ENCODE results near the gene CNN1.
"Not testable (repeated sequence)": the region's sequence is repeated elsewhere in the genome, so short reads cannot be mapped to it uniquely, and the experiment has no call there.

CNN1 gene

GRCh38 chr19:11534948-11535347, 3.7 kb upstream of the CNN1 start:
- DNase-seq, result no peak

- peak; percentile 89 for DNase-seq
Observed at GRCh38 chr19:11535792-11536595, 2.7 kb upstream of the CNN1 start.

GRCh38 chr19:11539495-11540365, 1.1 kb downstream of the CNN1 start:
- DNase-seq, result peak; percentile 76

- DNase-seq, result no peak
Observed at GRCh38 chr19:11540645-11541044, 2.0 kb downstream of the CNN1 start.

- DNase-seq, result no peak
Observed at GRCh38 chr19:11541238-11541637, 2.6 kb downstream of the CNN1 start.

- no peak for DNase-seq
Observed at GRCh38 chr19:11547929-11548700, 9.5 kb downstream of the CNN1 start.

GRCh38 chr19:11549386-11549953, 10.8 kb downstream of the CNN1 start:
- no peak for DNase-seq

DNA sequence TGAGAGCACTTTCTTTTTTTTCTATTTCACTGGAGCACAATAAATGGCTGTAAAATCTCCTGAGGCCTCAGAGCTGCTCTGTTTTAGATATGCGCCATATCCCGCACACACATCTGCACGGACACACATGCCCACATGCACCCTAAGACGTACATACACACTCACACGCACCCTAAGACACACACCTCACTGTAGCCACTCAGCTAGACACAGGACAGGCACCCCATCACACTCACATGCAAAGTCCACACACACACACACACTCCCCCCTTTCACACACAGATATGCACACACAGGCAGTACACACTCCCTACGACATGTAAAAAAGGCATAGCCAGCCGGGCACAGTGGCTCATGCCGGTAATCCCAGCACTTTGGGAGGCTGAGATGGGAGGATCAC, 11.6 kb downstream of the CNN1 start:
- DNase-seq, result no peak

DNA sequence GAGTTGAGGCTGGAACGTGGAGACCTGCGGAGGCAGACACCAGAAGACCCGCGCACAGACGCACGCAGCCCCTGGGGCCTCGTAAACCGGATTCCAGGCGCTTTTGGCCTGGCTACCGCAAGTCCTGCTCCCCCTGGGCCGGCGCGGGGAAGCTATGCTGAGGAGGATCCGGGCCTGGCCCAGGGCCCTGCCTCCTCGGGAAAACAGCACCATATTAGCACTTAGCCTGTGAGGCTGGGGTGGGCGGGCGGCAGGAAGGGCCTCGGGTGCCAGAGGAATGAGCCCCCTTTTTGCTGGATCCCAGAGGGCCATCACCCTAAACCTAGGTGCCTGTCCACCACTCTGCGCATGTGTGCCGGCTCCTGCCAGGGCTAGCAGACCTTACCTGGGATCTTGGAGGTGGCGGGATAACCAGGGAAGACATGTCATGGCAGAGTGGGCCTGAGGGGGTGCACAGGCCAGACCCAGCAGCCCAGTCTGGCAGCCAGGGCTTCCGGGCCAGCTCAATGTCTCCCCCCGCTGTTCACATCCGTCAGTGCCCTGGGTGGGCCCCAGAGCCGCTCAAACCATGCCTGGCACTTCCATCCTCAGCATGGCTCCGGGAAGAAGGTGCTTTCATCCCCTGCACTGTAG, 13.1 kb downstream of the CNN1 start:
- no peak for DNase-seq

GRCh38 chr19:11552666-11553372, 14.2 kb downstream of the CNN1 start:
- no peak for DNase-seq

GRCh38 chr19:11554160-11554559, 15.5 kb downstream of the CNN1 start:
- DNase-seq, result no peak

- DNase-seq, result no peak
Observed at GRCh38 chr19:11555246-11555645, 16.6 kb downstream of the CNN1 start.

DNA sequence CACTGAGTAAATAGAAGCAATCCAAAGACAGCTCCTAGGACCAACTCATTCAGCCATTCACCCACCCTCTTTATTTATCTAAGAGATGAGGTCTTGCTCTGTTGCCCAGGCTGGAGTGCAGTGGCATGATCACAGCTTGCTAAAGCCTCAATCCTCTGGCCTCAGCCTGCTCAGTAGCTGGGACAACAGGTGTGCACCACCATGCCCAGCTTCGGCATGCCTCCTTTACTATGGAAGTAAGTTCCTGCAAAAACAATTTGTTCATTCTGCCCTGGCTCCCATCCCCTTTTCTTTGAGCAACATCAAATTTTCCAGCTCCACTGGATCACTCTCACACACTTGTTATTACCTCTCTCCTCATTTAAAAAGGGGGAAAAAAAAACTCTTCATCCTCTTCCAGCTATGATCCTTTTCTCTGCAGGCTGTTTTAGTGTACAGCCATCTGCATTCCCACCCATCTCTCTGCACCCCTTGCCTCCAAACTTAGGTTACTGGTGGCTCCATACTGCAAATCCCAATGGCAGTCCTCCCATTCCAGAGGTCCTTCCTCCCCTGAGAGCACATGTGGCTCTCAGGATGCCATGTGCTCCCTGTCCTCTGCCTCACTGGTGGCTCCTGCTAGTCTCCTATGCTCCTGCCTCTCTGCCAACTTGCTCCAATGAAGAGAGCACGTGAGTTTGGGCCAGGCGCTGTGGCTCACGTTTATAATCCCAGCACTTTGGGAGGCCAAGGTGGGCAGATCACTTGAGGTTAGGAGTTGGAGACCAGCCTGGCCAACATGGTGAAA, 18.2 kb downstream of the CNN1 start:
- no peak for DNase-seq

DNA sequence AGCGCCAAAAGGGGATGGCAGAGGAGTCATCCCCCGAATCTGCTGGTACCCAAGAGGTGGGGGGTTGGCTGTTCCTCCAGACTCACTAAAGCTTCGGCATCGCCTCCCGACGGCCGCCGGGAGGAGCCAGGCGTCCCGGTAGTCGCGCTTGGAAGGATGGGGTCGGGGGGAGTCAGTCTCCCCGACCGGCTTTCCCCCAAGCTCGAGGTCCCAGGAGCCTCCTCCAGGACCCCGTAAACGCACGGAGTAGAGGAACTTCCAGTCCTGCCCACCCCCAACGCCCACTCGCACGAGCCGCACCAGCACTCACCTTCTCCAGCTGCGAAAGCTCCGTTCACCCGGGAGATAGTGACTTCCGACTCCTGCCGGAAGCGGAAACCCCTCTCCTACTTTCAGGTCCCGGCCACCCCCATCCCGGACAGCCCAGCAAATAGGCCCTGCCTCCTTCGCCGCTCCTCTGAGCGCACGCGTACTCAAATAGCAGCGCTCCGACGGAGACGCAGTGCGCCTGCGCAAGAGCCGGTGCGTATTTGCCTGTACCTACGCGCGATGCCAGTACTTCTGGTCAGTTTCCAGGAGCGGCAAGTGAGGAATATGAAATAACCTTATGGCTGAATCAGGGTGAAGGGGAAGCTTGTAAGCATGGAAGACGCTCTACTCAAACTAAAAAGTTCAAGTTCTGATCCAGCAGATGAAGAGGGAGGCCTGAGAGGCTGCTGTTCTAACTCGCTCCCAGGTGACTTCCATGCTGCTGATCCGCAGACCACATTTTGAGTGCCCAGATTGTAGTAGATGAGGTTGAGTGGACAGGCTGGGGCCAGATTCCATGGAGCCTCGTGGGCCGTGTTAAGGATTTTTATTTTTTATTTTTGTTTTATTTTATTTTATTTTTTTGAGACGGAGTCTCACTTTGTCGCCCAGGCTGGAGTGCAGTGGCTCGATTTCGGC, 20.5 kb downstream of the CNN1 start, which contains the start of gene ELOF1:
Gene ELOF1 (minus strand): TSS at position 350 of the 948 bp plus-strand sequence. CDS start 4,883 bp downstream, outside the sequence.
- DNase-seq, result peak; percentile 97

- DNase-seq, result peak; percentile 69
Observed at GRCh38 chr19:11560404-11561051, 21.9 kb downstream of the CNN1 start.

DNA sequence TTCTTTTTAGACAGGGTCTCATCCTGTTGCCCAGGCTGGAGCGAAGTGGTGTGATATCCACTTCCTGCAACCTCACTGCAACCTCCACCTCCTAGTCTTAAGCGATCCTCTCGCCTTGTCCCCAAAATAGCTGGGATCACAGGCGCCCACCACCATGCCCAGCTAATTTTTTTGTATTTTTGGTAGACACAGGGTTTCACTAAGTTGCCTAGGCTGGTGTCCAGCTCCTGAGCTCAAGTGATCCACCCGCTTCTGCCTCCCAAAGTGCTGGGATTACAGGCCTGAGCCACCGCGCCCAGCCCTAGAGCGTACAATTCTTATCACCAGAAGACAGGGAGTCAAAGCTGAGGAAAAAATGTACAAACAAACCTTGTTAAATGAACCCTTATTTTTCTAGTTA, 24.9 kb downstream of the CNN1 start:
- DNase-seq, result no peak

GRCh38 chr19:11564082-11564807, 25.6 kb downstream of the CNN1 start:
- not testable (repeated sequence) for DNase-seq

DNA sequence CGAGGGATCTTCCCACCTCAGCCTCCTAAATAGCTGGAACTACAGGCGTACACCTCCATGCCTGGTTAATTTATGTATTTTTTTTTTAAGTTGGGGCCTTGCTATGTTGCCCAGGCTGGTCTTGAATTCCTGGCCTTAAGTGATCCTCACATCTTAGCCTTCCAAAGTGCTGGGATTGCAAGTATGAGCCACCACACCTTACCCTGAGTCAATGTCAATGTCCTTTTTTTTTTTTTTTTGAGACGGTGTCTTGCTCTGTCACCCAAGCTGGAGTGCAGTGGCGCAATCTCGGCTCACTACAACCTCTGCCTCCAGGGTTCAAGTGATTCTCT, 27.0 kb downstream of the CNN1 start:
- not testable (repeated sequence) for DNase-seq

Data from fibroblast of skin of abdomen (primary cell).